IMR-90 (cell line): ENCODE measurements around the gene PLOD1. TPM values are rescaled to one million over a fixed set of nuclear protein-coding genes. Genes with fewer than 3 reads are reported as not detected.
A peak's percentile ranks its signal among the peaks of the same experiment; 100 is the strongest.

Experiments
- ATAC-seq: fragments of 200-7000 bp; cut with Tn5 transposase; 2 replicates; pipeline ENCODE4 v1.9.1; 2020; ENCODE audit warnings: low read depth, mild to moderate bottlenecking, moderate library complexity
- BruUV-seq: library from RNA; stranded (reverse); fragments of 400-500 nt; replicated peaks from 2 replicates; lab custom pipeline; 2021; lab: Mats Ljungman, UMichigan
- CTCF ChIA-PET: fragments of 300-600 bp; formaldehyde crosslinking; extraction: SDS; loops from one replicate; lab custom pipeline; 2021; ENCODE audit warnings: antibody characterized with exemption; lab: Yijun Ruan, JAX
- POLR2A ChIA-PET: fragments of 300-600 bp; sonication (Branson Sonifier 250); formaldehyde crosslinking; loops from one replicate; lab custom pipeline; 2022; ENCODE audit warnings: antibody characterized with exemption; ENCODE audit not compliant: unreplicated experiment; lab: Charles Lee
- DNase-seq: peaks from one replicate; pipeline ENCODE4 v3.0.0; 2013
- H2AFZ ChIP-seq: replicated peaks from 2 replicates; pipeline ENCODE3; 2013; ENCODE audit warnings: low read length, mild to moderate bottlenecking; ENCODE audit not compliant: poor library complexity
- H2AK5ac ChIP-seq: 2 replicates; pipeline ENCODE4 v1.6.1; 2013; ENCODE audit warnings: low read depth, low read length, inconsistent platforms
- H2AK9ac ChIP-seq: replicated peaks from 2 replicates; pipeline ENCODE3; 2013; ENCODE audit warnings: mild to moderate bottlenecking, low read depth, low read length, moderate library complexity; ENCODE audit not compliant: poor library complexity
- H2BK120ac ChIP-seq: 2 replicates; pipeline ENCODE4 v1.6.1; 2013; ENCODE audit warnings: low read depth, low read length, inconsistent platforms
- H2BK15ac ChIP-seq: 3 replicates; pipeline ENCODE4 v1.6.1; 2013; ENCODE audit warnings: low read depth, low read length, inconsistent platforms
- H2BK20ac ChIP-seq: 2 replicates; pipeline ENCODE4 v1.6.1; 2013; ENCODE audit warnings: low read depth, mild to moderate bottlenecking, inconsistent platforms, low read length, moderate library complexity
- H2BK5ac ChIP-seq: 2 replicates; pipeline ENCODE4 v1.6.1; 2013; ENCODE audit warnings: mild to moderate bottlenecking, low read depth, low read length, inconsistent platforms; ENCODE audit not compliant: poor library complexity, severe bottlenecking
- H3K14ac ChIP-seq: replicated peaks from 2 replicates; pipeline ENCODE4 v1.6.1; 2013; ENCODE audit warnings: low read depth, low read length, inconsistent platforms
- H3K18ac ChIP-seq: 2 replicates; pipeline ENCODE4 v1.6.1; 2013; ENCODE audit warnings: low read depth, low read length, control low read depth
- H3K23ac ChIP-seq: 2 replicates; pipeline ENCODE4 v1.6.1; 2013; ENCODE audit warnings: low read depth, low read length, inconsistent platforms
- H3K27ac ChIP-seq: 2 replicates; pipeline ENCODE4 v1.5.1; 2013; ENCODE audit warnings: mild to moderate bottlenecking, control low read depth, low read length; ENCODE audit not compliant: insufficient read depth
- H3K27me3 ChIP-seq: 2 replicates; pipeline ENCODE4 v1.6.1; 2013; ENCODE audit warnings: low read length; ENCODE audit not compliant: control insufficient read depth, insufficient read depth
- H3K36me3 ChIP-seq: 2 replicates; pipeline ENCODE4 v1.6.1; 2013; ENCODE audit warnings: low read length, mixed read lengths; ENCODE audit not compliant: control insufficient read depth, insufficient read depth
- H3K4ac ChIP-seq: 2 replicates; pipeline ENCODE4 v1.6.1; 2013; ENCODE audit warnings: low read depth, low read length, inconsistent platforms
- H3K4me1 ChIP-seq: 2 replicates; pipeline ENCODE4 v1.6.1; 2013; ENCODE audit warnings: low read length, mixed read lengths; ENCODE audit not compliant: control insufficient read depth, insufficient read depth
- H3K4me2 ChIP-seq: 2 replicates; pipeline ENCODE4 v1.6.1; 2013; ENCODE audit warnings: low read depth, mild to moderate bottlenecking, control low read depth, low read length, moderate library complexity
- H3K4me3 ChIP-seq: 2 replicates; pipeline ENCODE4 v1.5.1; 2013; ENCODE audit warnings: low read depth, mild to moderate bottlenecking, control low read depth, low read length, moderate library complexity; ENCODE audit not compliant: insufficient read depth
- H3K56ac ChIP-seq: 2 replicates; pipeline ENCODE4 v1.6.1; 2013; ENCODE audit warnings: low read length, inconsistent platforms; ENCODE audit not compliant: insufficient read depth; ENCODE audit errors: extremely low read depth
- H3K79me1 ChIP-seq, 2 experiments: 2 replicates each; pipeline ENCODE4 v1.6.1; 2013; ENCODE audit warnings: low read length in 2 of 2, inconsistent platforms in 1 of 2, low read depth in 1 of 2
- H3K9ac ChIP-seq: 2 replicates; pipeline ENCODE4 v1.6.1; 2013; ENCODE audit warnings: low read depth, low read length, control low read depth
- H3K9me1 ChIP-seq: 2 replicates; pipeline ENCODE4 v1.6.1; 2013; ENCODE audit warnings: low read length, inconsistent platforms; ENCODE audit not compliant: insufficient read depth
- H3K9me3 ChIP-seq: 2 replicates; pipeline ENCODE4 v1.6.1; 2013; ENCODE audit warnings: low read length; ENCODE audit not compliant: control insufficient read depth, insufficient read depth
- H4K20me1 ChIP-seq: 2 replicates; pipeline ENCODE4 v1.6.1; 2013; ENCODE audit warnings: low read length, inconsistent platforms; ENCODE audit not compliant: insufficient read depth
- H4K5ac ChIP-seq: 2 replicates; pipeline ENCODE4 v1.6.1; 2013; ENCODE audit warnings: mild to moderate bottlenecking, low read depth, low read length, control low read depth
- H4K8ac ChIP-seq, 2 experiments: 2 replicates each; pipeline ENCODE4 v1.6.1; 2013; ENCODE audit warnings: low read depth in 2 of 2, low read length in 2 of 2, control low read depth in 1 of 2, inconsistent platforms in 1 of 2
- H4K91ac ChIP-seq: 2 replicates; pipeline ENCODE4 v1.6.1; 2013; ENCODE audit warnings: low read depth, low read length, inconsistent platforms; ENCODE audit not compliant: insufficient read depth
- BHLHE40 ChIP-seq: fragments of 150-350 bp; IDR thresholded peaks from 2 replicates; pipeline ENCODE4 v1.6.1; 2016; ENCODE audit warnings: mild to moderate bottlenecking, low read depth, low read length
- CHD1 ChIP-seq: IDR thresholded peaks from 2 replicates; pipeline ENCODE4 v1.6.1; 2012; ENCODE audit warnings: low read depth, low read length, improper control_type of control experiment
- FOS ChIP-seq: fragments of 150-350 bp; IDR thresholded peaks from 2 replicates; pipeline ENCODE4 v1.6.1; 2016; ENCODE audit warnings: low read depth, low read length
- MAZ ChIP-seq: IDR thresholded peaks from 2 replicates; pipeline ENCODE4 v1.6.1; 2012; ENCODE audit warnings: low read depth, mild to moderate bottlenecking, low read length, improper control_type of control experiment, moderate library complexity, borderline replicate concordance
- MXI1 ChIP-seq: IDR thresholded peaks from 2 replicates; pipeline ENCODE4 v1.6.1; 2012; ENCODE audit warnings: low read depth, mild to moderate bottlenecking, low read length, moderate library complexity, borderline replicate concordance
- POLR2A ChIP-seq: IDR thresholded peaks from 2 replicates; pipeline ENCODE4 v1.6.1; 2012; ENCODE audit warnings: mild to moderate bottlenecking, low read depth, low read length
- SMC3 ChIP-seq: fragments of 150-350 bp; IDR thresholded peaks from 2 replicates; pipeline ENCODE4 v1.6.1; 2016; ENCODE audit warnings: low read depth, mild to moderate bottlenecking, antibody characterized with exemption, low read length, moderate library complexity
- WGBS, 2 experiments: methylation state at CpG; one replicate each; pipeline versions ENCODE4 v1.1.5 to v1.1.7; 2013; ENCODE audit warnings: missing lambda C conversion rate in 2 of 2; ENCODE audit not compliant: insufficient read length in 1 of 2; ENCODE audit errors: extremely low coverage in 2 of 2; 5-methylcytosine and 5-hydroxymethylcytosine counted together
- dilution Hi-C: fragments of 300-500 bp; cut with HindIII; formaldehyde crosslinking; loops from one replicate; pipeline ENCODE4 v1.14.3; 2018; ENCODE audit warnings: low sequenced_read_pairs; ENCODE audit not compliant: unreplicated experiment
- in situ Hi-C: fragments of 300-500 bp; cut with MboI; formaldehyde crosslinking; loops from 3 replicates; pipeline ENCODE4 v1.14.3; 2019; ENCODE audit warnings: low sequenced_read_pairs, inconsistent platforms, mixed read lengths
- intact Hi-C: fragments of 100-400 bp; cut with micrococcal nuclease; formaldehyde crosslinking; loops from 2 replicates; pipeline ENCODE4 v1.10.0; 2022
- polyA plus RNA-seq, 3 experiments: library from polyadenylated mRNA; depleted of rRNA; stranded (reverse); fragments of >200 nt; gene quantifications; 2 replicates each; pipeline ENCODE4 v1.2.3, GENCODE V29; 2012; ENCODE audit warnings: low replicate concordance in 1 of 3
- total RNA-seq: library from RNA; depleted of rRNA; stranded (reverse); fragments of >200 nt; gene quantifications from 2 replicates; pipeline ENCODE4 v1.2.3, GENCODE V29; 2012
- TF ChIP-seq, protein P1 (sequence below): fragments of 150-350 bp; IDR thresholded peaks from 2 replicates; pipeline ENCODE4 v1.6.1; 2016; ENCODE audit warnings: low read depth, mild to moderate bottlenecking, low read length, moderate library complexity, borderline replicate concordance

PLOD1 gene
- total and polyA plus RNA-seq, 2 of the 4 experiments (the other 2 are of a cell fraction): 283 to 609 TPM

DNA sequence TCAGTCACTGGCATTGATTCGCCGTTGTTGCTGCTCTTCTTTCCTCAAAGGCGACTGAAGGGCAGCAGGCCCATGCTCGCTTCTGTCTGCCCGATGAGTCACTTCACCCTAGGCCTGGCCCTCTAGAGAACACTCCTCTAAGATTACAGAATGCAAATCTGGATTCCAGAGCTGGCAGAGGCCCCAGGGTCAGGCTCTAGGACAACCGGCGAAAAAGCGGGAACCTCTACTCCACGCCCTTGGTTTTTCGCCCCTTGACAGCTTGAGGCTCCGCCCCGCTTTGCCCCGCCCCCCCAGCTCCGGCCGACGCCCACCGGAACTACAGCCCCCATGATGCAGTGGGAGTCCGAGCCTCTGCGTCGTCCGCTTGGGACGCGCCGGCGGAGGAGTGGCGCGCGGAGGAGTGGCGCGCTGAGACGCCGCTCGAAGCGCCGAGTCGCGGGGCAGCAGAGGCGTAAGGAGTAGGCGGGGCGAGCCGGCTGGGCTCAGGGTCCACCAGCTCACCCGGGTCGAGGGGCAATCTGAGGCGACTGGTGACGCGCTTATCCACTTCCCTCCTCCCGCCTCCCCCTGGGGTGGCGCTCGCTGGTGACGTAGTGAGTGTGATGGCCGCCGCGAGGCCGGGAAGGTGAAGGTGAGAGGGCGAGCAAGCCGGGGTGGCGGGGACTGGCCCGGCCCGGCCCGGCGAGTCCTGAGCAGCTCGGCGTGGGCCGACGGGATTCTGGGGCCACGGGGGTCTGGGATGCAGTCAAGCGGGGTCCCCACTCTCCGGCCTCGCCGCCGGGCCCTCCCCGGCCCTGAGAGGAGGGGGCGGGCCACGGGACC lies 45.5 kb downstream of the PLOD1 start, which contains the start of gene MFN2 (continued):
- TF ChIP-seq MXI1: peak; percentile 68
- TF ChIP-seq FOS: peak; percentile 35; the same call in 1 of the 2 replicates
- 0 out of 2 replicates have a peak, but pooled peaks have one; percentile 3 for TF ChIP-seq BHLHE40

DNA sequence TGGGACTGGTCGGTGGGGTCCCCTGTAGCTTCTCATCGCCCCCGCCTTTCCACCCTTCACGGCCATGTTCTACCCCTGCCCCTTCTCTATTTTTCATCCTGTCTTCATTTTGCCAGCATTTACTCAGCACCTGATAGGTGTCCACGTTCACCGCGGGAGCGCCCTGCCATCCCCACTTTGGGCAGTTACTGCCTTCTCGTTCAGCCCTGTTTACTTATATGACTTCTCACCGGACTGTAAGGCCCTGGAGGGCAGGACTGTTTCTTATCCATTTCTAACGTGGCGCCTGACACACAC lies 46.1 kb downstream of the PLOD1 start:
- peak overlapping the region; percentile 95 for H3K9ac ChIP-seq
- peaks cover 16% of the 10 kb centered on the region for H4K20me1 ChIP-seq
- H3K4me3 ChIP-seq: peak overlapping the region; percentile 72
- no peak overlapping the region for H2BK15ac ChIP-seq
- H2BK20ac ChIP-seq: no peak overlapping the region
- POLR2A ChIA-PET: interaction anchor here (1.8 kb wide), 1 partner anchor 71 kb away, joined by 9 read pairs; no protein-coding TSS in a partner anchor
- no peaks in the 10 kb centered on the region for H3K9me1 ChIP-seq
- peaks cover 22% of the 10 kb centered on the region for H3K36me3 ChIP-seq
- no peaks in the 10 kb centered on the region for H3K9me3 ChIP-seq
- H3K27ac ChIP-seq: peak overlapping the region; percentile 60
- intact Hi-C loops (loop anchor here (1.0 kb wide), 1 partner anchor 72 kb away; no protein-coding TSS in a partner anchor), in situ Hi-C loops (no loop called here), dilution Hi-C loops (no loop called here)
- H2AK9ac ChIP-seq: peak overlapping the region; percentile 28
- CTCF ChIA-PET: no interaction called here
- peak overlapping the region; percentile 61; the same call in 1 of the 2 replicates for H4K91ac ChIP-seq
- H3K27me3 ChIP-seq: no peaks in the 10 kb centered on the region
- no TSS peak for BruUV-seq
- peak overlapping the region; percentile 96 for H2AFZ ChIP-seq
- ATAC-seq (no peak), DNase-seq (no peak)
- H3K4ac ChIP-seq: peak overlapping the region; percentile 72
- peak overlapping the region; percentile 71 for H3K14ac ChIP-seq
- peak overlapping the region; percentile 58; the same call in 1 of the 2 replicates for H3K56ac ChIP-seq
- peak overlapping the region; percentile 85 for H2AK5ac ChIP-seq
- peak overlapping the region; percentile 31 to 76; a peak in 3 of 4 replicates for H4K8ac ChIP-seq
- H2BK120ac ChIP-seq: no peak overlapping the region
- peak overlapping the region; percentile 45; the same call in 1 of the 2 replicates for H3K23ac ChIP-seq
- H3K79me1 ChIP-seq: peaks cover 36 to 38% of the 10 kb centered on the region in 2 experiments
- no peak overlapping the region for H2BK5ac ChIP-seq
- peaks cover 5% of the 10 kb centered on the region for H3K4me1 ChIP-seq
- TF ChIP-seq, protein P1, sequence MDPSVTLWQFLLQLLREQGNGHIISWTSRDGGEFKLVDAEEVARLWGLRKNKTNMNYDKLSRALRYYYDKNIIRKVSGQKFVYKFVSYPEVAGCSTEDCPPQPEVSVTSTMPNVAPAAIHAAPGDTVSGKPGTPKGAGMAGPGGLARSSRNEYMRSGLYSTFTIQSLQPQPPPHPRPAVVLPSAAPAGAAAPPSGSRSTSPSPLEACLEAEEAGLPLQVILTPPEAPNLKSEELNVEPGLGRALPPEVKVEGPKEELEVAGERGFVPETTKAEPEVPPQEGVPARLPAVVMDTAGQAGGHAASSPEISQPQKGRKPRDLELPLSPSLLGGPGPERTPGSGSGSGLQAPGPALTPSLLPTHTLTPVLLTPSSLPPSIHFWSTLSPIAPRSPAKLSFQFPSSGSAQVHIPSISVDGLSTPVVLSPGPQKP: no peak
- TF ChIP-seq SMC3: no peak
- no peak for TF ChIP-seq BHLHE40
- no peak for TF ChIP-seq CHD1
- TF ChIP-seq MAZ: no peak
- TF ChIP-seq POLR2A: no peak
- peak overlapping the region; percentile 71 for H4K5ac ChIP-seq
- H3K4me2 ChIP-seq: peak overlapping the region; percentile 99
- no peak overlapping the region for H3K18ac ChIP-seq
- 0% methylated on average over 5 of the region's 12 CpGs; no CpG with 5 or more reads in 1 of the 2 experiments for WGBS, 2 experiments
